ENCODE data around the gene PHRF1. TPM values are rescaled to one million over a fixed set of nuclear protein-coding genes. Genes with fewer than 3 reads are reported as not detected.

The PHRF1 gene
- total RNA-seq, 2 donors from 2014 or later, result 31.3 to 39.6 TPM

DNA sequence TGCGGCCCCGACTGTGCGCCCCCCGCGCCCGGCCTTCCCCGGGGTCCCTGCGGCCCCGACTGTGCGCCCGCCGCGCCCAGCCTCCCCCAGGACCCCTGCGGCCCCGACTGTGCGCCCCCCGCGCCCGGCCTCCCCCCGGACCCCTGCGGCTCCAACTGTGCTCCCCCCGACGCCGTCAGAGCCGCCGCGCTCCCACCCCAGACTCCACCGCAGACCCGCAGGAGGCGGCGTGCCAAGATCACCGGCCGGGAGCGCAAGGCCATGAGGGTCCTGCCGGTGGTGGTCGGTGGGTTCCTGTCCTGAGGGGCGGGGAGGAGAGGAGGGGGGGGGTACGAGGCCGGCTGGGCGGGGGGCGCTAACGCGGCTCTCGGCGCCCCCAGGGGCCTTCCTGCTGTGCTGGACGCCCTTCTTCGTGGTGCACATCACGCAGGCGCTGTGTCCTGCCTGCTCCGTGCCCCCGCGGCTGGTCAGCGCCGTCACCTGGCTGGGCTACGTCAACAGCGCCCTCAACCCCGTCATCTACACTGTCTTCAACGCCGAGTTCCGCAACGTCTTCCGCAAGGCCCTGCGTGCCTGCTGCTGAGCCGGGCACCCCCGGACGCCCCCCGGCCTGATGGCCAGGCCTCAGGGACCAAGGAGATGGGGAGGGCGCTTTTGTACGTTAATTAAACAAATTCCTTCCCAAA, 63.9 kb downstream of the PHRF1 start:
- peaks cover 4 to 15% of the 10 kb centered on the region in 2 donors for H3K4me1 ChIP-seq (ENCODE audit: control insufficient read depth in 1 of 2, low read depth in 2 of 2)
- ATAC-seq (ENCODE audit: insufficient number of reproducible peaks, low FRiP score, low read depth) (no peak), DNase-seq (ENCODE audit: low spot score) (no peak)
- peaks cover 26% of the 10 kb centered on the region for H3K36me3 ChIP-seq
- no peak overlapping the region for H3K4me3 ChIP-seq
- no peaks in the 10 kb centered on the region for H3K27me3 ChIP-seq (replicated peaks; ENCODE audit: insufficient read depth)
- no peak overlapping the region for H3K27ac ChIP-seq
- no peaks in the 10 kb centered on the region for H3K9me3 ChIP-seq
- TF ChIP-seq, protein P1, sequence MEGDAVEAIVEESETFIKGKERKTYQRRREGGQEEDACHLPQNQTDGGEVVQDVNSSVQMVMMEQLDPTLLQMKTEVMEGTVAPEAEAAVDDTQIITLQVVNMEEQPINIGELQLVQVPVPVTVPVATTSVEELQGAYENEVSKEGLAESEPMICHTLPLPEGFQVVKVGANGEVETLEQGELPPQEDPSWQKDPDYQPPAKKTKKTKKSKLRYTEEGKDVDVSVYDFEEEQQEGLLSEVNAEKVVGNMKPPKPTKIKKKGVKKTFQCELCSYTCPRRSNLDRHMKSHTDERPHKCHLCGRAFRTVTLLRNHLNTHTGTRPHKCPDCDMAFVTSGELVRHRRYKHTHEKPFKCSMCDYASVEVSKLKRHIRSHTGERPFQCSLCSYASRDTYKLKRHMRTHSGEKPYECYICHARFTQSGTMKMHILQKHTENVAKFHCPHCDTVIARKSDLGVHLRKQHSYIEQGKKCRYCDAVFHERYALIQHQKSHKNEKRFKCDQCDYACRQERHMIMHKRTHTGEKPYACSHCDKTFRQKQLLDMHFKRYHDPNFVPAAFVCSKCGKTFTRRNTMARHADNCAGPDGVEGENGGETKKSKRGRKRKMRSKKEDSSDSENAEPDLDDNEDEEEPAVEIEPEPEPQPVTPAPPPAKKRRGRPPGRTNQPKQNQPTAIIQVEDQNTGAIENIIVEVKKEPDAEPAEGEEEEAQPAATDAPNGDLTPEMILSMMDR (IDR thresholded peaks at IDR 0.05), result no peak

DNA sequence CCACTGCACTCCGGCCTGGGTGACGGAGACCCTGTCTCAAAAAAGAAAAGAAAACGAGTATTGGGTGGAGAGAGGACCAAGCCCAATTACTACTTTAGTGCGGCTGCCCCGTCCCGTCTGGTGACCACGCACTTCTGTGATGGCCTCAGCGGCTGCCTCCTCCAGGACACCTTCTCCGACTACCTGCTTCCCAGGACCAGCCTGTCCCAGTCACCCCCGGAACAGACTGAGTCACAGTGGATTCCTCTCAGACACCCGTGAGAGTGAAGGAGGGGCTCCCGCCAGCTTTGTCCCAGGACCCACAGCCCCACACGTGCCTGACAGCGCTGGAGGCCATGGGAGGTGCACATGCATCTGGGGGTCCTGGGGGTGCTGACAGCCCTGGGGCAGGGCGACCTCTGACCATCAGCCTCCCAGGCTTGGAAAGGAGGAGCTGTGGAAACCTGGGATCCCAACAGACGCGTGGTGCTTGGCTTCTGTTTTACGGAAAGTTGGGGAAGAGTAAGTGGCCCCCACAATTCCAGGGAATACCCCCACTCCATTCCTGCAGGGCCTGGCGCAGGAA, 65.6 kb downstream of the PHRF1 start:
- no peak for ATAC-seq (ENCODE audit: insufficient number of reproducible peaks, low FRiP score, low read depth)
- TF ChIP-seq, protein P1 (IDR thresholded peaks at IDR 0.05), result no peak
- Histone ChIP-seq H3K4me3 (no peak overlapping the region), H3K27me3 (replicated peaks; ENCODE audit: insufficient read depth) (no peaks in the 10 kb centered on the region), H3K27ac (no peak overlapping the region), H3K9me3 (no peaks in the 10 kb centered on the region), H3K4me1 (ENCODE audit: control insufficient read depth in 1 of 2, low read depth in 2 of 2) (peaks cover 2 to 12% of the 10 kb centered on the region in 2 donors), H3K36me3 (peaks cover 26% of the 10 kb centered on the region)
- DNase-seq (ENCODE audit: low spot score), result no peak

DNA sequence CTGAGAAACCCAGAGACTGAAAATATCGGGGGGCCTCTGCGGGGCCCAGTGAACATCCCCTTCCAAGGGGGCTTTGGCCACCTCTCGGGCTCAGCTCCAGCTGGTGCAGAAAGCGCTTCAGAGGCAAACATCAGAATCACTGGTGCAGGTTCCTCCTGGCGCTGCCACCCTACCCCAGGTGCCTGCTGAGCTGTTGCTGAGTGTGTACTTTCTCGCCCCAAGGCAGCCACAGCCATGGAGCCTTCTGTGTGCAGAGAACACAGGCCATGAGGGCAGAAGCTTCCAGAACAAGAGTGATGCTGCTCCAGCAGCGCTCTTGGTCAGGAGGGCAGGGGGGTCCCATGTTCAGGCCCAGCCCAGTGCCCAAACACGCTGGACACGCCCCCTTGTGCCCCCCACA, 67.1 kb downstream of the PHRF1 start:
- DNase-seq (ENCODE audit: low spot score), result no peak
- Histone ChIP-seq H3K4me1 (ENCODE audit: control insufficient read depth in 1 of 2, low read depth in 2 of 2) (no peaks in the 10 kb centered on the region), H3K27ac (no peak overlapping the region), H3K9me3 (no peaks in the 10 kb centered on the region), H3K4me3 (no peak overlapping the region), H3K27me3 (replicated peaks; ENCODE audit: insufficient read depth) (no peaks in the 10 kb centered on the region), H3K36me3 (peaks cover 26% of the 10 kb centered on the region)
- TF ChIP-seq, protein P1 (IDR thresholded peaks at IDR 0.05), result no peak
- ATAC-seq (ENCODE audit: insufficient number of reproducible peaks, low FRiP score, low read depth), result no peak

DNA sequence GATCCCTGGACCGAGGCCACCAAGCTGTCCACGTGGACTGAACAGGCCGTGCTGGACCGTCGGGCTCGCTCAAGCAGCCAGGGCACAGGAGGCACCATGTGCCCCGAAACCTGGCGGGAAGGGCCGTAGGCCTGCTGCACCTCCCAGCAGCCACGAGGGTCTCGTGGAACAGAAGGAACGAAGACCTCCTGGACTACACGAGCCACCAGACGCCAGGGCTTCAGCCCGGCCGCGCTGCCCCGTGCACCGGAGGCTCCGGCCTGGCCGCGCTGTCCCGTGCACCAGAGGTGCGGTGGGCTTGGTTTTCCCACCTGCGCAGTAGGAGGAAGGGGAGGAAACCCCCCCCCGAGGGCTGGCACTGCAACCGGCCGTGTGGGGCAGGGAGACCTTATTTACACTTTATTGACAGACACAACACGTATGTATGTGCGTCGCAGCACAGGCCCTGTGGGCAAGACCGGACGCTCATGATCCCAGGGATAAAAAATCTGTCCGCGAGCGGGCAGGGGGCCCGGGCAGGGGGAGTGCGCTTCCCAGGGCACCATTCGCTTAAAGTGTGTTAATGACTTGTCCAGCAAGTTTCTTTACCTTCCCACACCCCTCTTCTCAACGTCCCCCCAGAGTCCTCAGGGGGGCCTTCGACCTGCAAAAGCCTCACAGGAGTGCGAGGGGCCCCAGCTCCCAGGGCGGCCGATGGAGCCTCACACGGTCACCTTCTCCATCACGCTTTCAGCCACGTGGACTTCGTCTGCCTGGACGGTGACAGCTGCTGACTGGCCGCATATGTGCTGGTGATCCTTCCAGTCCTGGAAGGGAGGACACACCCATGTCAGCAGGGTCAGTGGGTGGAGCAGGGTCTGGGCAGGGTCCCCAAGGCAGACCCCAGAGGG, 67.8 kb downstream of the PHRF1 start:
- Histone ChIP-seq H3K36me3 (peaks cover 26% of the 10 kb centered on the region), H3K4me1 (ENCODE audit: control insufficient read depth in 1 of 2, low read depth in 2 of 2) (no peaks in the 10 kb centered on the region), H3K9me3 (no peaks in the 10 kb centered on the region), H3K27me3 (replicated peaks; ENCODE audit: insufficient read depth) (no peaks in the 10 kb centered on the region), H3K27ac (no peak overlapping the region), H3K4me3 (no peak overlapping the region)
- TF ChIP-seq, protein P1 (IDR thresholded peaks at IDR 0.05), result no peak
- DNase-seq (ENCODE audit: low spot score), result no peak
- ATAC-seq (ENCODE audit: insufficient number of reproducible peaks, low FRiP score, low read depth), result no peak

DNA sequence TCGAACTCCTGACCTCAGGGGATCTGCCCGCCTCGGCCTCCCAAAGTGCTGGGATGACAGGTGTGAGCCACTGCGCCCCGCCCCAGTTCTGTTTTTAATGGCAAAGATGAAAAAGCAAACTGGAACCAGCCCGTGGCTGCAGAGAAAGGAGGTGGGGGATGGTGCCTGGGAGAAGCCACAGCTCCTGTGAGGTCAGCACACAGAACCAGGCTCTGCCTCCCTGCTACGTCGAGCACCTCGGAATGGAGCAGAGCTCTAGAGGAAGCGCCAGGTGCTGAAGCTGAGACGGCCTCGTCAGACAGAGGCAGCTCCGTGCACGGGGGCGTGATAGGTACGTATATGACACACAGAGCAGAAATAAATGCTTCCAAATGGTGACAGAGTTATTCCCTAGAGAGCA, 69.3 kb downstream of the PHRF1 start:
- ATAC-seq (ENCODE audit: insufficient number of reproducible peaks, low FRiP score, low read depth) (no peak), DNase-seq (ENCODE audit: low spot score) (no peak)
- H3K9me3 ChIP-seq, result no peaks in the 10 kb centered on the region
- no peak overlapping the region for H3K27ac ChIP-seq
- H3K4me3 ChIP-seq, result no peak overlapping the region
- H3K36me3 ChIP-seq, result peaks cover 26% of the 10 kb centered on the region
- no peaks in the 10 kb centered on the region for H3K4me1 ChIP-seq (ENCODE audit: control insufficient read depth in 1 of 2, low read depth in 2 of 2)
- H3K27me3 ChIP-seq (replicated peaks; ENCODE audit: insufficient read depth), result no peaks in the 10 kb centered on the region
- TF ChIP-seq, protein P1 (IDR thresholded peaks at IDR 0.05), result no peak
